Fibroblast of peridontal ligament (primary cell): ENCODE data around the gene CD6.
"Not testable (repeated sequence)": the region's sequence is repeated elsewhere in the genome, so short reads cannot be mapped to it uniquely, and the experiment has no call there.

ENCODE experiments used
- DNase-seq: peaks from one replicate; pipeline ENCODE4 v3.0.0-alpha.2; 2010; ENCODE audit errors: extremely low read depth

CD6 gene

DNA sequence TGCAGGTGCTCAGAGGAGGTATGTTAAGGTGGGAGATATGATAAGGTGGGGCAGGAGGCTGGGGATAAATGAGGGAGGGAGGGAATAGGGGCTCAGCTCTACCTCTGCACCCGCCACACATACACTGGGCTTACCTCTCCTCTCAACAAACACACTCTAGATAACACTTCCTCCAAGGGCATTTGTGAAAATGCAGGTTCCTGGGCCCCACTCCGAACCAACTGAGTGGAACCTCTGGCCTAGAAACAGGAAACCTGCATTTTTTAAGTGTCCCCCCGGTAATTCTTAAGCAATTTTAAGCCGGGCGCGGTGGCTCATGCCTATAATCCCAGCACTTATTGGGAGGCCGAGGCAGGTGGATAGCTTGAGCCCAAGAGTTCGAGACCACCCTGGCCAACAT, 84.3 kb downstream of the CD6 start:
- no peak for DNase-seq

DNA sequence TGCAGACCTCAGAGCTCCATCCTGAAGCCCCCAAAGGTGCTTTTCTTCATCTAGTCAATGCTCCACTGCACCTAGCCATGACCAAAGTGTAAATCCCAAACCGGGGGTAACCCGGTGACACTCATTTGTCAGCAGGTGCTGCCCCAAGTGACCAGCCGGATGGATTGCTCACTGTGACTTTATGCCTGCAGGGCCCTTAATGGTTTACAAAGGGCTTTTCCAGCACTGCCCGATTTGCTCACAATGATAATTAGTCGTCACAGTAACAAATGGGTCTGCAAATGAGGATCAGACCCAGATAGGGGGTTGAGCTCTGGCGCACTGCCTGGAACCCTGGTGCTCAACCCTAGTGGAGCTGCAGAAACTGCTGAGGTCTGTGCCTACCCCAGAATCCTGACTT, 85.1 kb downstream of the CD6 start:
- DNase-seq = no peak

DNA sequence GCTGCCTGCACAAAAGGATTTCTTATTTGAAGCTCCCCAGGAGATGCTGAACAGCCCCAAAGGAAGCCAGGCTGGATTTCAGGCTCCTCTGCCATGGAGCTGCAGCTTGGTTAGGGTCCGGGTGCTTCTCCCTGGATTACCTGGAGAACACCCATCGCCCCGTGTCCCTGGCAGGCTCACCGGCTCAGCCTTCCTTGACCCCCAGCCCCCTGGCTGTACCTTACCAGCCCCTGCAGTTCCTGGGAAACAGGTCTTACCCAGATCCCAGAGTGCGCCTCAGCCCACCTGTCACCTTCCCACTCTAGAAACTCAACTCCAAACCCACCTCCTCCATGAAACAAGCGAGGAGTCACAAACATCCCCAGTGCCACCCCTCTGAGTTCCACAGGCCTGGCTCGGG, 85.5 kb downstream of the CD6 start:
- DNase-seq = no peak

DNA sequence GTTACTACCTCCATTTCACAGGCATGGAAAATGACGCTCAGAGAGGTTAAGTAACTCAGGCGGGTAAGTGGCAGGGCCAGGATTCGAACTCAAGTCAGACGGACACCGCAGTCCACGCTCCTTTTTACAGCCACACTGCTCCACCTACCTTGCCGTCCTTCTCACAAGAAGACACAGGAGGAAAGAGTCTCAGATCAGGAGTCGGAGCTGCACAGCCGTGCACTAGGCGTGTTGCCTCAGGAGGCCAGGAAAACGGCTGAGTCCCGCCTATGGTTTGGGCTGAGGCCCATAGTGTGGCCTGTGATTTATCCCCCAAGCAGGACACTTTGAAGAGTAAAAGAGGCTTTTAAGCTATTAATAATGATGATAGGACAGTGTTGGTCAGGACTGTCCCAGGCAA, 86.1 kb downstream of the CD6 start:
- DNase-seq = no peak

DNA sequence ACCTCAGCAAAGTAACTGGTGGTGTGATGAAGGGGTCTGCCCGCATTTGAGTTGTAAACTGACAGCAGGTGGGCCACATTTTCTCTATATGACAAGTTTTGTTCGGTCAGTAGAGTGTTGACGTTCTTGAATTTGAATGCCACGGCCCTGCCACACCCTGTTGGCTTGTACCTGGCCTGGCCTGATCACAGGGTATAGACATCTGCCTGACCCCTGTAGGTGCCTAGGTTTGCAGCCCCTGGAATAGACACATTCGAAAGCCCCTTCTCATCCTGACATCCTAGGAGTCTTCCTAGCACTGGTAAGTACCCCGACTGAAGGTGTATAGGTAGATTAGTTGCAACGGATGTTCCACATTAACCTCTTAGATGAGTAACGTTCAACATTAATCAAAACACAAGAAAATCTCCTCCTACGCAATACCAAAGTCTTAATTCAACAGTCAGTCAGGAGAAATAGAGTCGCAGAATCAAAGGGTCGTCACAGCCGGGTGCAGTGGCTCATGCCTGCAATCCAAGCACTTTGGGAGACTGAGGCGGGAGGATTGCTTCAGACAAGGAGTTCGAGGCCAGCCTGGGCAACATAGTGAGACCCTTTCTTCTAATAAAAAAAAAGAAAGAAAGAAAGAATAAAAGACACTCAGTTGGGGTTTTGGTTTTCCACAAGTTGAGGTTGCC, 87.2 kb downstream of the CD6 start:
- no peak for DNase-seq

DNA sequence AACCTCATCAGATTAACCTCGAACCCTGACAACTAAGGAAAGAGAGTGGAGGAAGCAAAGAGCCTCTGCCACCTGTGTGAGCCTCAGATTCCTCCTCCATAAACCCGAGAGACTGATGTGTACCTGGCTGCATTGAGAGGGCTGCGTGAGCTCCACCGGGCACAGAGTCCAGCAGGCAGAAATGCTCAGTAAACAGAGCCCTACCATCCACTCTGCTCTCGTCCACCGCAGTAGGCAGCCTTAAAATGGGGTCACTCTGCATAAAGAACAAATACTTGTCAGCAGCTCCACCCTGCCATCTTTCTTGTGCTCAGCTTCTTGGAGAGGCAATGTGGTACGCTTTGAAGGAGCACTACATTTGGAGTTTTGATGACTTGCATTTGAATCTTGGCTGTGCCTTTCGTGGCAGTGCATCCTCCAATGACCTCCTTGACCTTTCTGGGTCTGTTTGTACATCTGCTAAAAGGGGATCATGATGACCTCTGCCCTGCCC, 87.8 kb downstream of the CD6 start:
- DNase-seq = no peak

DNA sequence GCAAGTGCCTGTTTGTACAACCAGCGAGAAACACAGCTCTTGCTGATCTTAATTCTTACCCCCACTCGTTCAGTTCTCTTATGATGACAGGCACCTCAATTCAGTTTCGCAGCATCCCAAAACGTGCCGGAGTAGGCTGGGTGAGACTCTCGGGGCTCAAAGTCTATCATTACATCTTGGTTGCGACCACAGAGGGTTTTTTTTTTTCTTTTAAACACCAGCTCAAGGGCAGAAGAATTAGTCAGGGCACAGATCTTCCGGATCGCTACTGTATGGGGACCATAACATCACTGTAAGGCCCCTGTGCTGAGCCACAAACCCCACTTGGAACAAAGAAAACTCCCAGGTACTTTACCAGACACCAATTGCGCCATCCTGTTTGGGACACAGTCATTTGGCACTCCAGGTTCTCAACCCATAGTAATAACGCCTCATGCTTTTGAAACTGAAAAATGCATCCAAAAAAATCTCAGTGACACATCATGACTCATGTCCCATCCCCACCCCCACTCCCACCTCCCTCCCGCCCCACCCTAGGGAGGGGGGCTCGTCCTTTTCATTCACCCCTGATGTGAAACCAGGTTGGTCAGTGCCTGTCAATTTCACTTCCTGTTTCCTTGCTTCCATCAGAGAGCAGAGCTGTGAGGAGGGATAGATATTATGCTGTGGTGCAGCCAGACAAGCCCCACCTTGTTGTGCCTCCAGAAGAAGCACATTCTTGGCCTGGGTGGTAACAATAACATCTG, 89.8 kb downstream of the CD6 start:
- DNase-seq = no peak

DNA sequence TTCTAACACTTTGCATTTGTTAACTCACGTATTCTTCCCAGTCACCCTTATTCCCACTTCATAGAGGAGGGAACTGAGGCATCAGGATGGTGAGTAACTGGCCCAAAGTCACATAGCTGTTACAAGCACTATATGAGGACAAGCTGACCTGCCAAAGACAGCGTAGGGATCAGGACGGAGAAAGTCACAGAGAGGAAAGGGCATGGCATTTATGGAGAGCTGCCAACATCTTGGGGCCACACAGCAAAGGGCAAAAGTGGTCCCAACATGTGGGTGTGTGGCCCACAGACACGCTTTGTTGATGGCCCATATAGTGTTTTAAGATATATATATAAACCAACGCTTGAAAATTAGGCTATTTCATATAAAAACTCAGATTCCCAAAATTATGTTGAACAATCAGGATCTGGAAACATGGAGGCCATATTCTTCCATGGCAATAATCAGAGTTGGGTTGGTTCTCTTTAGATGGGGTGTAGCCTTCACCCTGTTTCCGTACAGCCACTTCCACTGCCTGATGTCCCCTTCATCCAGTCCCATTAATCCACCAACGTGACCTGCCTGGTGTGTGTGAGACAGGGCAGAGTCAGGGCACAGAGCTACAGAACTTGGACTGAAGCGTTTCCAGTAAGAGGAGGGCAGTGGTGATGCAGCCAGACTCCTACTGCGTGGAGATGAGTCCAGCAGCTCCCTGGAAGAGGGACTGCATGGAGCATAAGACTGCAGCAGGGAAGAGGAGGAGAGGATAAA, 90.9 kb downstream of the CD6 start:
- DNase-seq = no peak

DNA sequence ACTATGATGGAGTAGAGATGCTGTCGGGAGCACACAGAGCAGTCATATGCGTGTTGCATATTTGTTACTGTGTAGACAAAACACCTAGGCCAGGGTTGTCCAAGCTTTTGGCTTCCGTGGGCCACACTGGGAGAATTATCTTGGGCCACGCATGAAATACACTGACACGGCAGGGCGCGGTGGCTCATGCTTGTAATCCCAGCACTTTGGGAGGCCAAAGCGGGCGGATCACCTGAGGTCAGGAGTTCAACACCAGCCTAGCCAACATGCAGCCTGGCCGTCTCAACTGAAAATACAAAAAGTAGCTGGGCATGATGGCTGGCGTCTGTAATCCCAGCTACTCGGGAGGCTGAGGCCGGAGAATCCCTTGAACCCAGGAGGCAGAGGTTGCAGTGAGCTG, 93.8 kb downstream of the CD6 start:
- not testable (repeated sequence) for DNase-seq

DNA sequence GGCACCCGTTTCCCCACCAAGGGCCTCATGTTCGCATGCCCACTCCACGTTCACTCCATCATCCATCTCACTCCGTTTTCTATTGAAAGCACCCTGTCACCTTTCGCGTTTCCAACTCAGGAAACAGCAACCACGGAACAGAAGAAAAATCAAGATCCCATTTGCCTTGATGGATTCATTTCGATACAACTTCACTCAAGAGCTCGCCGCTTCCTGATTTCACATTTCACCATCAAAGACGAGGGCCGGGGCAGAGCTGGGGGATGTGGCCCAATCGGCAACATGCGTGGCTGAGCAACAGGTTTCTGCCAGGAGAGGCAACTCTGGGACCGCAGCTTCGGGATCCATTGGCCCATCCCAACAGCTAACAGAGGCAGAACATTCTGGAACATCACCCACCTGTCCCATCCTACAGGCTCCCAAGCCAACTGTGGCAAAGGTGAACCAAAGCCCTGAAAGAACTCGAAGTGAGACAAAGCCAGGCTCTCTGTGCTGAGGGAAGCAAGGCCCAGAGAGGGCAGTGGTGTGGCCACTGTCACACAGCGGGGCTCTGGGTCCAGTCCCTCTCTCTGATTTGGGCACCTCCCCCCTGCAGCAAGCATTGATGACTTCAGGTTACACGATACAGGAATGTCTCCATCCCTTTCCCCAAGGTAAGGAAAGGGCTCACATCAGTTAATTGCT, 94.6 kb downstream of the CD6 start:
- no peak for DNase-seq

DNA sequence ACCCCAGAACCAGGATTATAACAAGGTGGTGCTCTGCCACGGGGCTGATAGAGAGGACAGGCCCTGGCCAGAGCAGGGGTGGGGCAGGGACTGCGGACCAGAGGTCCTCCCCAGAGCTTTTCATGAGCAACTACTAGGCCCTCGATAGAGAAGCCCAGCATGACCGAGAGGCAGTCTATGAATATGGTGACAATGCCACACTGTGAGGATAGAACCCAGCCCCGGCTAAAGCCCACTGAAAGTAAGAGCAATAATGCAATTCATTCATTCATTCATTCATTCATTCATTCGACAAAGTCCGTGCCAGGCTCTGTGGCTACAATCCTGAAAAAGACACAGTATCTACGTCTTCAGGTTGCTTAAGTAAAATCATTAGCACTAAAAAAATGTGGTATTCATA, 95.2 kb downstream of the CD6 start:
- no peak for DNase-seq

DNA sequence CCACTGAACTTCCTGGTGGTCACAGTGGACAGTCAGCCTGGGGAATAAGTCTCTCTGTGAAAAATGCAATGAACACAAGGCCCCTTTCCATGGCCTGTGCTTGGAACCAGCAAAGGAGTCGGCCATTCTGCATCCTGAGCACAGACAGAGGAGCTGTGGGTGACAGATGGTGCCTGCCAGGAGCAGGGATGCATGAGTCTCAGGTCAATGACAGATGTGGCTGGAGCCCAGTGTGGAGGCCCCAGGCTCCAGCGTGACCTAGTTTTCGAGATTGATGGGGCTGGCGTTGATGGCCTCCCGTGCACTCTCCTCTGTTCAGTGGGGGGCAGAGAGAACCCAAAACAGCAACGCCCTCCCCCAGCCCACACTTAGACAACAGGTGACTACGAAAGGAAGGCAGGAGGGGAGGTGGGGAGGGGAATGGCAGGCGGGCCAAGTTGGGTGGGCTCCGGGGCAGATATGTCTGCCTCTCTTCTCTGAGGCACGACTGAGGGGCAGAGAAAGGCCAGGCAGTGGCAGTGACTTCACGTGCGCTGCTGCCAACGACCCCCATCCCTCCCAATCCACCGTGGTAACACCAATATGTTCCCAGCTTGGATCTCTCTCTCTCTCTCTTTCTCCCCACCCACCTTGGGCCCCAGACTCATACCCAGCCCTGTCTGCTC, 96.4 kb downstream of the CD6 start:
- DNase-seq = no peak

DNA sequence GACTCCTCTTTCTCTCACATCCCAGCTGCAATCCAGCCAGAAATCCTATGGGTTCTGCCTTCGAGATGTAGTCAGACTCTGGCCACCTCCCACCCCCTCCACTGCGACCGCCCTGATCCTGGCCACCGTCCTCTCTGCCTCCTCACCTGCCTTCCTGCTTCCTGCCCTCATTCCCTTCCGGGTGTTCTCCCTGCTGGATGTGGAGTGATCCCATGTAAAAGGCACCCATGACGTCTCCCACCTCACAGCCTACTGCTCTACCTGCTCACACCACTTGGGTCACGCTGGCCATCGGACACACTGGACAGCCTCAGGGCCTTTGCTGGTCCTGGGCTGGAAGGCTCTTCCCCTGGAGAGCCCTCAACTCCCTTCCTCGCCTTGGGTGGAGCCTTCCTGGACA, 97.1 kb downstream of the CD6 start:
- DNase-seq = no peak

DNA sequence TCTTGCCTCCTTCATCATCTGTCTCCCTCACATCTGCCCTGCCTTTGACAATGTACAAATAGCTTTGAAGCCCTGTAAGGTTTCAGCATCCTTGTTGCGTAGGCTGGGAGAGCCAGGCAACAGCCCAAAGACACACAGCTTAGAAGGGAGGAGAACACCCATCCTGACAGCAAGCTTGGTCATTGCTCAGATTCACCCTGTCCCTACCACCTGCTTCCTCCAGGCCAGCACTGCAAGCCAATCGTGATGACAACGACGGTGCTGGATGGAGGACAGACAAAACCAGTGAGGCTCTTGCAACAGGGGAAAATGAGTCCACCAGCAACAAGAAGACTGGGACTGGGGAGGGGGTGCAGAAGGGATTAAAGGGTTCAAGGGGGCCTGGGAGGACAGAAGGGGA, 97.9 kb downstream of the CD6 start:
- DNase-seq = no peak
